OCI-LY1 (cell line): ENCODE data around the gene E4F1.

Experiments
- CTCF ChIP-seq: fragments of 200-600 bp; sonication (generic), shearing (Covaris generic); IDR thresholded peaks from 2 replicates; pipeline ENCODE4 v1.5.1; 2017; ENCODE audit warnings: mild to moderate bottlenecking, antibody characterized with exemption, low read length, moderate library complexity, mixed read lengths
- EZH2 ChIP-seq: fragments of 200-600 bp; sonication (generic), shearing (Covaris generic); IDR thresholded peaks from 2 replicates; pipeline ENCODE4 v1.8.0; 2017; ENCODE audit warnings: borderline replicate concordance, mixed run types, mild to moderate bottlenecking, antibody characterized with exemption, low read length, moderate library complexity, mixed read lengths

- TF ChIP-seq EZH2 (no peak), CTCF (no peak)
Measured at GRCh38 chr16:2246301-2246885, 23.0 kb downstream of the E4F1 start.
